HS-27A (cell line): ENCODE measurements around the gene STRA8.

Experiments
- DNase-seq: peaks from one replicate; pipeline ENCODE4 v3.0.0-alpha.2; 2012; ENCODE audit warnings: low read depth, missing footprints

STRA8 gene

GRCh38 chr7:135270577-135271254, 37.1 kb downstream of the STRA8 start:
- DNase-seq = no peak

GRCh38 chr7:135271255-135271615, 37.6 kb downstream of the STRA8 start:
- DNase-seq = no peak

GRCh38 chr7:135272303-135272702, 38.7 kb downstream of the STRA8 start:
- no peak for DNase-seq

GRCh38 chr7:135273581-135273980, 39.9 kb downstream of the STRA8 start:
- DNase-seq = no peak

- DNase-seq = no peak
These were observed 41.0 kb downstream of the STRA8 start for GRCh38 chr7:135274495-135275268.

- DNase-seq = no peak
These were observed 42.4 kb downstream of the STRA8 start for GRCh38 chr7:135275971-135276580.

GRCh38 chr7:135277161-135277560, 43.5 kb downstream of the STRA8 start:
- DNase-seq = no peak

GRCh38 chr7:135281363-135281949, 47.8 kb downstream of the STRA8 start:
- peak; percentile 30 for DNase-seq

GRCh38 chr7:135282561-135283254, 49.1 kb downstream of the STRA8 start:
- DNase-seq = no peak

GRCh38 chr7:135283959-135284638, 50.5 kb downstream of the STRA8 start:
- DNase-seq = no peak

- DNase-seq = no peak
These were observed 52.1 kb downstream of the STRA8 start for GRCh38 chr7:135285547-135286233.

- DNase-seq = no peak
These were observed 53.2 kb downstream of the STRA8 start for GRCh38 chr7:135286876-135287275.

- no peak for DNase-seq
These were observed 57.0 kb downstream of the STRA8 start for GRCh38 chr7:135290594-135290993.

- peak; percentile 9 for DNase-seq
These were observed 58.2 kb downstream of the STRA8 start for GRCh38 chr7:135291809-135292253.

- no peak for DNase-seq
These were observed 65.6 kb downstream of the STRA8 start for GRCh38 chr7:135299235-135299634.

GRCh38 chr7:135300913-135301765, 67.5 kb downstream of the STRA8 start:
- DNase-seq = no peak
